Measurements from ENCODE around the gene MARK4. TPM values are rescaled to one million over a fixed set of nuclear protein-coding genes. Genes with fewer than 3 reads are reported as not detected.

The MARK4 gene
- total RNA-seq, 1 donor from 2014 or later: 47.3 TPM

- Mint-ChIP-seq H3K36me3 (peaks cover 38% of the 10 kb centered on the region), H3K27me3 (no peaks in the 10 kb centered on the region), H3K27ac (no peak overlapping the region), H3K4me1 (ENCODE audit: unreplicated experiment) (no peaks in the 10 kb centered on the region), H3K9me3 (no peaks in the 10 kb centered on the region), H3K4me3 (no peak overlapping the region)
- no peak for TF ChIP-seq CTCF (conservative IDR thresholded peaks at IDR 0.05)
- DNase-seq (ENCODE audit: extremely low spot score, unreplicated experiment): no peak
Measured at GRCh38 chr19:45296355-45296754, 45.3 kb downstream of the MARK4 start.

- peaks cover 28% of the 10 kb centered on the region for H3K36me3 Mint-ChIP-seq
- no peak for DNase-seq (ENCODE audit: extremely low spot score, unreplicated experiment)
- TF ChIP-seq CTCF (conservative IDR thresholded peaks at IDR 0.05): no peak
- H3K4me3 Mint-ChIP-seq: no peak overlapping the region
- H3K9me3 Mint-ChIP-seq: no peaks in the 10 kb centered on the region
- H3K4me1 Mint-ChIP-seq (ENCODE audit: unreplicated experiment): no peaks in the 10 kb centered on the region
- H3K27me3 Mint-ChIP-seq: no peaks in the 10 kb centered on the region
- H3K27ac Mint-ChIP-seq: no peak overlapping the region
Measured at GRCh38 chr19:45297674-45298073, 46.6 kb downstream of the MARK4 start.

GRCh38 chr19:45298264-45298663 is 47.2 kb downstream of the MARK4 start:
- Mint-ChIP-seq H3K36me3 (peaks cover 27% of the 10 kb centered on the region), H3K9me3 (no peaks in the 10 kb centered on the region), H3K27ac (no peak overlapping the region), H3K27me3 (no peaks in the 10 kb centered on the region), H3K4me3 (no peak overlapping the region), H3K4me1 (ENCODE audit: unreplicated experiment) (no peaks in the 10 kb centered on the region)
- no peak for DNase-seq (ENCODE audit: extremely low spot score, unreplicated experiment)
- no peak for TF ChIP-seq CTCF (conservative IDR thresholded peaks at IDR 0.05)

- Mint-ChIP-seq H3K9me3 (no peaks in the 10 kb centered on the region), H3K4me3 (no peak overlapping the region), H3K4me1 (ENCODE audit: unreplicated experiment) (no peaks in the 10 kb centered on the region), H3K27ac (no peak overlapping the region), H3K27me3 (no peaks in the 10 kb centered on the region), H3K36me3 (peaks cover 26% of the 10 kb centered on the region)
- DNase-seq (ENCODE audit: extremely low spot score, unreplicated experiment): no peak
- no peak for TF ChIP-seq CTCF (conservative IDR thresholded peaks at IDR 0.05)
Measured at GRCh38 chr19:45299719-45300118, 48.6 kb downstream of the MARK4 start.

GRCh38 chr19:45302416-45302815 is 51.3 kb downstream of the MARK4 start:
- no peaks in the 10 kb centered on the region for H3K27me3 Mint-ChIP-seq

More at GRCh38 chr19:45302416-45302815, 51.3 kb downstream of the MARK4 start:
- H3K4me1 Mint-ChIP-seq (ENCODE audit: unreplicated experiment): no peaks in the 10 kb centered on the region
- H3K4me3 Mint-ChIP-seq: no peak overlapping the region
- H3K9me3 Mint-ChIP-seq: no peaks in the 10 kb centered on the region
- TF ChIP-seq CTCF (conservative IDR thresholded peaks at IDR 0.05): no peak
- DNase-seq (ENCODE audit: extremely low spot score, unreplicated experiment): no peak
- H3K36me3 Mint-ChIP-seq: peaks cover 18% of the 10 kb centered on the region
- no peak overlapping the region for H3K27ac Mint-ChIP-seq

All from type B pancreatic cell (in vitro differentiated cells).